GM21360 (cell line): ENCODE data around the gene FAM13A.

Source experiments
- ATAC-seq: cut with Tn5 transposase; IDR thresholded peaks from one replicate; pipeline ENCODE4 v1.9.1; 2021; ENCODE audit warnings: mild to moderate bottlenecking, moderate library complexity; ENCODE audit not compliant: unreplicated experiment

FAM13A gene

DNA sequence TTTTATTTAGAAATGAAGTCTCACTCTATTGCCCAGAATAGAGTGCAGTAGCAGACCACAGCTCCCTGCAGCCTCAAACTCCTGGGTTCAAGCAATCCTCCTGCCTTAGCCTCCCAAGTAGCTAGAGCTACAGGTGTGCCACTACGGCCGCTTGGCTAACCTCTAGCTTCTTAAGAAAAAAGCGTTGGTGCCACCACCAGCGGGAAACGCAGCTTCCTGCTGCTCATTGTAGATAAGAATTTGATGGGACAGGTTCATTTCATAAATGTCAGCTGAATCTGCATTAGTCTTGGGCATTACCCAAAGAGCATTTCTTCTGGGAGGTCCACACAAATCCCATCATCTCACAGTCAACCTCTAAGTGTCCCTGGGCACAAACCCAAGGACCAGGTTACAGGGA is 326.2 kb downstream of the FAM13A start:
- no peak for ATAC-seq

DNA sequence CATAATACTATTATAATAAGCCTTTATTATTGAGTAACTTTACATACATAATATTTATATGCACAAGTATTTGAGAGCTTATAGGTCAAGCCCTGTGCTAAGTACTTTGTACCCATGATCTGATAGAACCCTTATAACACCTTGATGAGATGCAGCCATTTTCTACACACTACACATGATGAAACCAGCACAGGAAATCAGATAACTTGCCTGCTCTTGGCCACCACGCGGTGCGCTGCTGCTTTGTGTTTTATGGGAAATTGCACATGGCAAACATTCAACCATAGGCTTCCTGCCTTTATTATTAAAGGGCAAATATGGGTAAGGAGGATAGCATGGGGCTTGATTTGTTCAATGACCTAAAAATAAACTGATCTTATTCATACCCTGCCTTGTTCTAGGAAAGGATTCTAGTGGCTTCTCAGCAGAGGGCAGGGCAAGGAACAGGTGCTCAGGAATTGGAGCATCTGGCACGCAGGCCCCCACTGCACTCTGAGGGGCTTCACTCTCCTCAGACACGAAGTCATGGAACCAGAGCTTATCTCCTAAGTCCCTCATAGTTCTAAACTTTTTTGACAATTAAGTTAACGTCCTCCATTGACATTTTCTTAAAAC is 327.7 kb downstream of the FAM13A start:
- ATAC-seq: no peak

DNA sequence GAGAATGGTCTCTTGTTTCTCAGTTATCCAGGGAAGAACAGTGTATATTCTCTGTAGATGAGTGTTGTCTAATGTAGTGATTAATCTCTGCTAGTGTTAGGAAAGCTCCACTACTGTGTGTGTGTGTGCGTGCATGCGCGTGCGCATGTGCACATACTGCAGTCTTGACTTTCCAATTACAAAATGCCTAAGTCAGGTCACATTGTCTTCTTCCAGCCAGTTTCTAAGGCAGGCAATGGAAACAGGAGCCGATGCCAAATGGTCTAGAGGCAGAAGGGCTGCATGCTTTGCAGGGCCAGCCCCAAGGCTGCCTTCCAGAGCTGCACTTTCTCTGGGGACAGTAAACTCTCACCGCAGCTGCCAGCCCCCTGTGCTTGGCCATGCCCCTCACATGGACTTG is 328.8 kb downstream of the FAM13A start:
- ATAC-seq: no peak

DNA sequence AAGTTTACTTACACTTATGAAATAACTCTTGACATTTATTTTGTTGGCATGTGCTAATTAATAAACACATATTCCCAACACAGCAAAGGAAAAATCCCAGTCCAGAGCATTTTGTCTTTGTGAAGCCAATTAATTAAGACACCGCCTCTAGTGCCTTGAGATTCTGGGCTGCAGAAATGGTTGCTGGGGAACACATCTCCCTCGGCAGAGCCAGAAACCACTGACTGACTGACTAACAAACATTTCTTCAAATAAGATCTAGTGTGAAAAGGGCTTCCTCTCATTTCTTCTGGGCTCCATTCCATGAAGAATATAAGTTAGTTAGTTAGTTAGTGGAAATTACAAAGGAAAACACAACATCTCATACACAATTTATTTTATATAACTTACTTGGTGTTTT is 331.0 kb downstream of the FAM13A start:
- ATAC-seq: no peak

DNA sequence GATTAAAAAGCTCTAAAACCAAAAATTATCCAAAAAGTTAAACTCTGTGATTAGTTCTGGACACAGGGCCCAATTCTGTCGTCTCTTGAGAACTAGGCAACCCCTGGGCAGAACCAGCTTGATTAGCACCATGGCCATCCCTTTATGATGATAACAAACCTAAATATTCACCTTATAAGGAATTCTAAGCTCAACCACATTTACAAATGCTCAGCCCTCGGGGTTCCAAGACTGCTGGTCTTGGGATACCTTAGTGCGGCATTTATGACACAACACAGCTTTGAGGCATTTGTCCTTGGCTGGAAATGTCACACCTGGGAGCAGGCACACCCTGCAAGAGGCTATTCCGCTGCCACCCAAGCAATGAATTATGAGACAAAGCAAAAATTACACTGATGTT is 331.8 kb downstream of the FAM13A start:
- no peak for ATAC-seq

DNA sequence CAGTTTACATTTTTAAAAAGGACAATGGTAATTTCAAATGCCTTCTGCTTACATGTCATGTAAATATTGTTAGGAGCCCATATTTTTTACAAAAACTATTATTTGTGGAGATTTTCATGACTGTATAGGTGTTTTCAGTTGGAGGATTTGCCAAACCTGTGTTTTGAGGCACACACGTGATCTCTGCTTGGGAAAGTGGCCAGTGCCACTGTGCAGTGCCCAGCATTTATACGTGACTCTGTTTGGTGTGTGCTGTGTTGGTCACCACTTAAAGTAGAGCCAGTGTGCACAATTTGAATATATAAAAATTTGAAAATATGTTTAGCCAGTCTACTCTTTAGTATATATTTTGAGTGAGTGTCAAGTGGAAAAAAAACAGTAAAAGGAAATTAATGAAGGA is 332.6 kb downstream of the FAM13A start:
- no peak for ATAC-seq

DNA sequence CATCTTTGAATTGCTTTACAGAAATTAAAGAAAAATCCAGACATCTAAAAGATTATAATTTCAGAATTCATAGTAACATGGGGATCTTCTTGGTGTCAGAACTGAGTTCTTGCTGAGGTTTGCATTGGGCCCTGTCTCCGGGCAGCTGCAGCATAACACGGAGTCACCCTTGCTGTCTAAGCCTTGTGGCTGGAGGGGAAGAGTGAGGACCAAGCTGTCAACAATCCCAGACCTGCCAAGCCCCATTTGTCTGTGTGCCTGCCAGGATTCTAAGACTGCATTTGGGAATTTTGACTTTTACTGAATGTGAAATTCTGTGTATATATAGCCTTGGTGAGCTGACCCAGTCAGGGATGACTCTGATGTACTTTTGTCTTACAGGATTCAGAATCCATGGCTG is 334.2 kb downstream of the FAM13A start:
- no peak for ATAC-seq

DNA sequence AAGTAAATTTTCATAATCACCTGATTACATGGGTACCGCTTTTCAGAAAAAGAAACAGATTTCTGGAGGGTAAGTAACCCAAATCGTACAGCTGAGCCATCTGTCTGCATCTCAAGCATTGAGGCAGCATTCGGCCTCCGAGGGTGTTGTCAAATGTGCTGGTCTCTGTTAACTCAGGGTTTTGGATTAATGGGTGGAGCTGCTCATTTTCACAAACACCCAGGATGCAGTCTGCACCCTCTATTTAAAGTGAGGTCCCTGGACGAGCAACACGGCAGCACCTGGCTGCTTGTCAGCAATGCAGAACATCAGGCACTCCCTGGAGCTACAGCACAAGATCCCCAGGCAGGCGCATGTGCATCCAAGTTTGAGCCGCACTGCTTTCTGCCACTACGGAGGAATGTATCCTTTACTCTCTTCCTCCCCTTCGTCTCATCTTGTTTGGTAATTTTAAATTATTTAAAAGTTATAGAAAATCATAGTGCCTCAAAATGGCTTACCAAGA is 334.7 kb downstream of the FAM13A start:
- no peak for ATAC-seq

DNA sequence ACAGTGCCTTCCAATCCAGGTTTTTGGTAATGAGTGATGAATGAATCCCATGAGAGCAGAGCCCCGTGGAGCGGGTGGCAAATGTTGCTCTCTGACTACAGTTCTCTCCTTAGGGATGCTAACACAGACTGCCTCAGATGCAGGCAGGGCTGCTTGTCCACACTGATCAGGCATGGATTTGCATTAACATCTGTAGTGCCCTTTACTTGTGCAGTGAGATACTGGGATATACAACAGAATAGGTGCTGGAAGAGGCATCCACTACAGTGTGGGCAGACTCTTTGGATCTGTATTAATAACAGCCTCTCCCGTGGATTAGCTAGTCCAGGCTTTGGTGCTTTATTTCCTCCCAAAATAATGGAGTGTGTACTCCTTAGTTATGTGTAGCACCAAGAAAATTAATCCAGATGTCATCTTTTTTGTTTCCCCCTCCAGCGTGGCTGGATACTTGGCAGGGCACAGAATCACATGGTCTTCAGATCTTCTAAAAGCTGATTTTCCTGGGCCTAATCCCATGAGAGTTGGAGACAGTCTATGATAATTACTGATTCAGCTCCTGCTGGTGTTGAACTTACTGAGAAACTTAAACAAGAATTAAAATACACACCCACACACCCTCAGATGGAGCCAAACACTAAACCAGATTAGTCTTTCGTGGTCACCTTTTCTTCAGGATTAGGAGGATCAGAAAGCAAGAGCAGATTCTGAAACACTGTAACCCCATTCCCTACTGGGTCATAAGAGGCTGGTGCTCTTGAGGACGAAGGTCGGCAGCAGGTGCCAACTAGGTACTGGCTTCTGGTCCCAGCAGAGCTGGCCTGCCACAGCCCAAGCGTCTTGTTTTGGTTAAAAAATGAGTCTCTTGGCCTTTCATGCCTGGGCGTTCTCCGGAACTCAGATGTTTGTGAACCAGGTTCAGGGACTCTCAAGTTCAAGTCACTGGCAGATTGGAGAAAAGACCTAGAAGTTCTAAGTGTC is 336.2 kb downstream of the FAM13A start:
- ATAC-seq: no peak

DNA sequence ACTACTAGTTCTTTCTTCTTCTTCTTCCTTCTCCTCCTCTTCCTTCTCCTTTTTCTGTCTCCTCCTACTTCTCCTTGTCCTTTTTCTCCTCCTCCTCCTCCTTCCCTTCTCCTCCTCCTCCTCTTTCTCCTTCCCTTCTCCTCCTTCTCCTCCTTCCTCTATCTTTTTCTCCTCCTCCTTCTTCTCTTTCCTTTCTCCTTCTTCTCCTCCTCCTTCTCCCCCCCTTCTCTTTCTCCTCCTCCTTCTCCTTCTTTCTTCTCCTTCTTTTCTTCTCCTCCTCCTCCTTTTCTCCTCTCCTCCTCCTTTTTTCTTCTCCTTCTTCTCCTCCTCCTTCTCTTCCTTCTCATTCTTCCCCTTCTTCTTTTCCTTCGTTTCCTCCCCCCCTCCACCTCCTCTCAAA is 337.6 kb downstream of the FAM13A start:
- no peak for ATAC-seq

DNA sequence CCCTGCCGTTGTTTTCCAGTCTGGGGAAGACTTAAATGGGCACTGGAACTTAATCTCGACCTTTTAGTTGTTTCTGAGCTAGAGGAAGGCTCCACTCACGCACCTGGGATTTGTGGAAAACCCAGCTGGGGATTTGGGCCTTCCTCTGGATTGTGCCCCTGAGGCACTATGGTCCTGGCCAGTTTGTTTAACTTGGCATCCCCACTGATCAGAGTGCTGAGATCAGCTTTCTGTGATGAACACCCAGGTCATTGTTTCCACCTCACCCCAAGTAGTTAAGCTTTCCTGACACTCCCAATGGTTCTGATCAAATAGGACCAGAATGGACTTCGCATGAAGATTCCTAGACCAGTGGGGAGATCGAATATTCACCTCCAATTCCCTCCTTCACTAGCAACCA is 338.9 kb downstream of the FAM13A start:
- no peak for ATAC-seq

DNA sequence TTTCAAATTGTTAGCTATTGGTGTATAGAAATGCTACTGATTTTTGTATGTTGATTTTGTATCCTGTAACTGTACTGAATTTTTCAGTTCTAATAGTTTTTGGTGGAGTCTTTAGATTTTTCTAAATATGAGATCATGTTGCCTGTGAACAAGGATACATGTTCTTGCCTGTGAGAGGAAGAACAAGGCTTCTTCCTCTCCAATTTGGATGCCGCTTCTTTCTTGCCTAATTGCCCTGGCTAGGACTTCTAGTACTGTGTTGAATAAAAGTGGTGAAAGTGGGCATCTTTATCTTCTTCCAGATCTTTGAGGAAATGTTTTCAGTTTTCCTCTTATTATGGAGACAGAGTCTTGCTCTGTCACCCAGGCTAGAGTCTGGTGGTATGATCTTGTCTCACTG is 343.2 kb downstream of the FAM13A start:
- no peak for ATAC-seq

DNA sequence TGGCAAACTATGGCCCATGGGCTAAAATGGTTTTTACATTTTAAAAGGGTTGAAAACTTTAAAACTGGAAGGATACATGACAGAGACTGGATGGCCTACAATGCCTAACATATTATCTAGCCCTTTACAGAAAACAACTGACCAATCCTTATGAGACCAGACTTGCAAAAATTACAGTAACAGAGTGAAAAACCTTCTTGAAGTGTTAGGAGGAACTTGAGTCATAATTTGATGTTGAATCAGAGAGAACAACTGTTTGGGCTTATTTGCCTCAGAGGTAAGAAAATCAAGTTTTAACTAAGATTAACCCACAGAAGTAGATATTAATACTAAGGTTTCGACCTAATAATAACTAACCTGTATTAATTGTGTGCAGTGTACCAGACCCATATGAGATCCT is 347.0 kb downstream of the FAM13A start:
- no peak for ATAC-seq

DNA sequence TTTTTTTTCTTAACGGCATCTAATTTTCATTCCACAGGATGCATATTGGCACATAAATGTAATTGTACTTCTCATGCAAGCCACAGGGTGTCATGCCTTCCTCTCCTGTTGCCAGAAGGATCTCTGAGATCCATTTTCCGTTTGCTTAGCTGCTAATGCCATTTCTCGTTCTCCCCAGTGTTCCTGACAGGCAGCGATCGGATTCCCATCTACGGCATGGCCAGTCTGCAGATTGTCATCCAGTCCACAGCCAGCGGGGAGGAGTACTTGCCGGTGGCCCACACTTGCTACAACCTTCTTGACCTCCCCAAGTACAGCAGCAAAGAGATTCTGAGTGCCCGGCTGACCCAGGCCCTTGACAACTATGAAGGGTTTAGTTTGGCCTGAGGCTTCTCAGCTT is 350.4 kb downstream of the FAM13A start:
- ATAC-seq: no peak

DNA sequence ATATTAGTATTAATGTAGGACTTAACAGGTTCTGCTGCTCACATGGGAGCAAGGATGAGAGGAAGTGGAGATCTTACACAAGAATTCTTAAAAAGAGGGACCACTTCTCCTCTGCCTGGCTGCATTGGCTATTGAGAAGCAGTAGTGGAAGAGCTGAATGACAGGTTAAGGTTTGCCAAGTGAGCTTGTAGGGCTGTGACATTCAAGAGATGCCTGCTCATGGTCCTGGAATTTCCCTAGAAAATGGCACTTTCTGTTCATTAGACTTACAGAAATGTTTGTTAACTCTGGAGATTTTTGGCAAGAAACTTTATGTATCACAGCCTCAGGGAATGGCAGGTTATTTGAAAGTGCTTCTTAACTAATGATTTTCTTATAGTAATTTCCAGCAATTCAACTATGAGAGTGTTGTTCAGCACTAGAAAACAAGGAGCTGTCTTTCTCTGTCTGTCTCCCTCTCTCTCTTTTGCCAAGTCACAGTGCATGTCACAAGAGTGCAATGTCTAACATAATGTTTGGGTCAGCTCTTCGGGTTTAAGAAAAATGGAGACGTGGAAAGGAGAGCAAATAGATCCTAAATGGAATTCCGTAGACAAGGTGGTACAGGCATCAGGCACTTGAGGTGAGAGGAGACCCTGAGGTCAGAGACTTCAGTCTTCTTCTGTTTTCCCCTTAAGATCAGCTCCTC is 351.0 kb downstream of the FAM13A start:
- ATAC-seq: no peak

DNA sequence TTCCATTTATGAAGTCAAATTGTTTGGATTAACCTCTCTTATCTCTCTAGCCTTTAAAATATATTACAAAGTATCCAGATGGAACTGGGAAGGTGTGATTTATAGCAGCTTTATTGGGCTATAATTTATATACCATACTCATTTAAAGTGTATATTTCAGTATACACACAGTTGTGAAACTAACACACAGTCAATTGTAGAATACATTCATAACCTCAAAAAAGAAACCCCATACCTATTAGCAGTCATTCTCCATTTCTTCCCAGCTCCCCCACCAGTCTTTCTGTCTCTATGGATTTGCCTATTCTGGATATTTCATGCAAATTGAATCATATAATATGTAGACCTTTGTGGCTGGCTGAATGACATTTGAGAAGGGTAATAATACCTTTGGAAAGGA is 351.8 kb downstream of the FAM13A start:
- ATAC-seq: no peak

DNA sequence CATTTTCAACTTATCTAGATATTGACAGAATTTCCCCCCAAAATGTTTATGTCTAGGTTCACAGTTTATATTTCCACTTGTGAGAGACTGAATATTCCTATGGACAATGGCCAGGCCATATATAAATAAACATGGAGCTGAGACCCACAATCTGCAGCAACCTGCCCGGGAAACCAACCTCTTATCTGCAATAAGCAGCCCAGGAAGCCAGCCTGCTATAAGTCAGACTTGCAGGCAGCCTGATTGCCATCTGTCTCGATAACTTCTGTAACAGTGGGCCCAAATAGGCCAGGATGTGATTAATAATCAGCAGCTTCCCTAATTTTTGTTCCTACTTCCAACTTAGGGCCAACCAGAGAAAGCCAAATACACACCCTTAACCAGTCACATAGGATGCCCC is 354.2 kb downstream of the FAM13A start:
- ATAC-seq: no peak

DNA sequence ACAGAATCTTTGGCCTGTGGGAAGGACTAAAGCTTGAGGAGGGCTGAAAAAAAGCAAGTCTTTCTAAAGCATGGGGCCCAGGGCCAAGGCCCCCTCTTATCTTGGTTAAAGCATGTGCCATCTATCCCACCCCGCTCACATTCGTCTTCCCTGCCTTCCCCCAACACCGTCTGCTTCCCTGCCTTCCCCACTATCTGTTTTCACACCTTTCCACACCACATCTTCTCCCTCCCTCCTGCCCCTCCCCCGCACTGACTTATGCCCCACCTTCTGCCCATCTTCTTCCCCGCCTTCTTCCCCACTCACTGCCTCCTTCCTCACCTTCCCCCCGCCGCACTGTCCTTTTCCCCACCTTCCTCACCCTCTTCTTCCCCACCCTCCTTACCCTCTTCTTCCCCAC is 358.5 kb downstream of the FAM13A start:
- ATAC-seq: no peak

DNA sequence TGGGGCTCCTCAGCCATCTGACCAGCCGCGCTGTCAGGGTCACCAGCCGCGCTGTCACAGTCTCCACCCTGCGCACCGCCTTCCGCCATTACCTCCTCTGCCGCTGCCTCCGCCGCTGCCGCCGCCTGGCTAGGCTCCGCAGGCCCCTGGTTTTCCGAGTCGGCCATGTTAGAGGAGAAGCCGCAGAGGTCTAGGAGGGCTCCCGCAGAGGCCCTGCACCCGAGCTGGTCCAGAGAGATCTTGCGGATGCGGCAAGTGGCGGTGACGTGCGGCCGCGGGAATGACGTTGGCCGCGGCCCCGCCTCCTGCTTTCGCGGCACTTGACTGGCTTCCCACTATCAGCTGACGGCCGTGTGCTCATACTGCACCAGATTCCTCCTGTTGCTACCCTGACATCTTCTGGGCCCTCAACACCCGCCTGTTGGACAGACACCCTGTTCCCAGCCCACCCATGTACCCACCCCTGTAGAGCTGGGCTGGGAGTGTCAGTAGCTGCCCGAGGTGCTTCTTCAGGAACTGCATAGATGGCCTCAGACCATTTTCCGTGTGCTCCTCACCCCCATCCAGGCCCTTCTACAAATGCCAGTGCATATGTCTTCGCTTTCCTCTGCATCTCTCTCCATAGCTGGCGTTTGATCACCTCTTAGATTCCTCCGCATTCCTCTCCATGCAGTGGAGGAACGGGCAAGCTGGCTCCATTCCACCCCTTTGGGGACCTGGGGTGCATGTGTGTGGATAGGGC is 359.2 kb downstream of the FAM13A start, which contains the start of gene NAP1L5:
TSS of gene NAP1L5 (minus strand) at position 242 of the 742 bp plus-strand sequence. CDS start at position 167, 75 bp downstream.
- ATAC-seq: peak; percentile 85

DNA sequence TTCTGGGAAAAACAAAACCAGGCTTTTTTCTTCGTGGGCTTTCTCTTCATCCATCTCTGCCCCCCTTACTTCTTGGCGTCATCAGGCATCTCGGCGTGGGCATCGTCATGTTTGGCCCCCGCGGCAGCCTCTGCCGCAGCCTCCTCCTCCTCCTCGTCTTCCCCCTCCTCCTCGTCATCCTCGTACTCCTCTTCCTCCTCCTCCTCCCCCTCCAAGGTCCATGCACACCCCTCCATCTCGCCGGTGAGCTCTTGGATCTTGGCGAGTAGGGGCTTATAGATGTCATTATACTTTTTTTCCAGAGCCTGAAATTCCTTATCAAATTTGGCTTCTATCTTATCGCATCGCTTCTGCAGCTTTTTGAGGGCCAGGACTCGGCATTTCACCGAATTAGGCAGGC is 359.8 kb downstream of the FAM13A start:
- no peak for ATAC-seq

DNA sequence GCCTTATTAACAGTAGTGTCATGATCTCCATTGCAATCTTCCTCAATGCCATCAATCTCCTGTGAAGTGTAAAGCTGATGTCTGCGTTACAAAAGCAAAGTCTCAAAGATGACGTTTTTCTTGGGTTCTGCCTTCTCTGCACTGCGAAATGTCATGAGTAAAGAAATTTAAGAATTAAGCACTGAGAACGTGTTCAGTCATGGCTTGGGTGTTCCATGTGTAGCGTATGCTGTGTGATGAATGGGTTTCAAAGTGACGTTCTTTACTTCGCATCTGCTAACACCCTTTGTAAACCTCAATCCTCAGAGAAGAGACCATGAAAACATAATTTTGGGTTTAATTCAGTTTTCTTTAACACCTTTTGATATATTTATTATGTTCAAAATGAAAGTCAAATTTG is 360.4 kb downstream of the FAM13A start:
- ATAC-seq: no peak
